Left ventricle myocardium inferior (tissue), 1 donor: Measurements from ENCODE around the gene SLAMF7. TPM values are rescaled to one million over a fixed set of nuclear protein-coding genes. Genes with fewer than 3 reads are reported as not detected.
A peak's percentile ranks its signal among the peaks of the same experiment; 100 is the strongest.

ENCODE experiments used
- DNase-seq: peaks from one replicate; pipeline ENCODE4 v3.0.0-alpha.2; 2020
- H3K27ac ChIP-seq: fragments of 200-600 bp; replicated peaks from 2 replicates; pipeline ENCODE4 v1.8.0; 2021
- H3K27me3 ChIP-seq: fragments of 200-600 bp; 2 replicates; pipeline ENCODE4 v1.8.0; 2021; ENCODE audit warnings: low read depth
- H3K36me3 ChIP-seq: fragments of 200-600 bp; 2 replicates; pipeline ENCODE4 v1.8.0; 2021
- H3K4me1 ChIP-seq: fragments of 200-600 bp; 2 replicates; pipeline ENCODE4 v1.8.0; 2021
- H3K4me3 ChIP-seq: fragments of 200-600 bp; 2 replicates; pipeline ENCODE4 v1.8.0; 2021; ENCODE audit warnings: mild to moderate bottlenecking, moderate library complexity
- H3K9me3 ChIP-seq: fragments of 200-600 bp; replicated peaks from 2 replicates; pipeline ENCODE4 v1.8.0; 2021
- CTCF ChIP-seq: fragments of 200-600 bp; IDR thresholded peaks from 2 replicates; pipeline ENCODE4 v1.8.0; 2021; ENCODE audit warnings: antibody characterized with exemption, mild to moderate bottlenecking, borderline replicate concordance
- intact Hi-C: fragments of 100-400 bp; cut with micrococcal nuclease; formaldehyde crosslinking; loops from one replicate; pipeline ENCODE4 v1.11.0; 2022
- total RNA-seq: library from RNA; stranded (reverse); fragmentation: NEBNext Ultra II Directional; extraction: Animal tissue kit (Norgen Biotek cat#: 25700); gene quantifications from one replicate; pipeline ENCODE4 v1.2.1, GENCODE V29; 2021
- donor health status: DM: no; HTN: yes; CAD: no; lungs with severe emphysema.

SLAMF7 gene
- total RNA-seq, 1 donor from 2014 or later: 0.36 TPM

GRCh38 chr1:160777486-160778089 lies 38.5 kb downstream of the SLAMF7 start:
- Histone ChIP-seq H3K27me3 (peaks cover 27% of the 10 kb centered on the region), H3K27ac (no peak overlapping the region), H3K9me3 (no peaks in the 10 kb centered on the region), H3K4me1 (no peaks in the 10 kb centered on the region), H3K36me3 (no peaks in the 10 kb centered on the region), H3K4me3 (no peak overlapping the region)
- DNase-seq: no peak
- peak; percentile 38 for TF ChIP-seq CTCF
- intact Hi-C loops: no loop called here

GRCh38 chr1:160778976-160779375 lies 39.9 kb downstream of the SLAMF7 start:
- Histone ChIP-seq H3K27ac (no peak overlapping the region), H3K4me1 (no peaks in the 10 kb centered on the region), H3K4me3 (no peak overlapping the region), H3K9me3 (no peaks in the 10 kb centered on the region), H3K36me3 (no peaks in the 10 kb centered on the region), H3K27me3 (peaks cover 21% of the 10 kb centered on the region)
- TF ChIP-seq CTCF: no peak
- intact Hi-C loops: no loop called here
- DNase-seq: no peak

DNA sequence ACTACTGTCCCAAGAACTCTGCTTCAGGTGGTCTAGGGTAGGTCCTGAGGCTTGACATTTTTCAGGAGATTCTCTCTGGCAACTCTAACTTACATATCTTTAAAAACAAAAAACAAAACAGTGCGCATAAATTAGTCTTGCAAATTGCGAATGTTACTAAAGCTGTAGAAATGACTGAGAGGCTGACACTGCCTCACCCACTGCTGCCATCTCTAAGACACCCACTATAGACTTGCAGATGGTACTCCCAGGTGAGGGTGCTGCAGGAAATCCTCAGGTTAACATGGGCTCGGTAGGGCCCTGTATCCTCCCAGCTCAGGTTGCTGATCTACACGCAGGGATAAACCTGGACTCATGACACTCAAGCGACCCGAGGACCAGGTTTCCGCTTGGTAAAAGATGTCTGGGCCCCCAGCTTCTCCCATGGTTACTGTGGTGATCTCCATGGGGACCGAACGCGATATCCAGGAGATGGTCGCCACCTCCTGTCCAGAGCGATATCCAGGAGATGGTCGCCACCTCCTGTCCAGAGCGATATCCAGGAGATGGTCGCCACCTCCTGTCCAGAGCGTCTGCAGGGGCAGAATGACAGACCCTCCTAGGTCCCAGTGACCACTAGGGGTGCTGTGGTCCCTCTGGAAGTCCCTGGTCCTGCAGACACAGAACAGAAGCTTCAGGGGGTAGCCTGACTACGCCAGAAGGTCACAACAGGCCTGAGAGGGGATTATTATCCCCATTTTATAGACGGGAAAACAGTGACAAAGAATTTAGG lies 40.8 kb downstream of the SLAMF7 start:
- intact Hi-C loops: no loop called here
- TF ChIP-seq CTCF: peak; percentile 27
- H3K36me3 ChIP-seq: no peaks in the 10 kb centered on the region
- H3K4me3 ChIP-seq: no peak overlapping the region
- DNase-seq: no peak
- no peaks in the 10 kb centered on the region for H3K9me3 ChIP-seq
- peaks cover 19% of the 10 kb centered on the region for H3K27me3 ChIP-seq
- H3K27ac ChIP-seq: no peak overlapping the region
- no peaks in the 10 kb centered on the region for H3K4me1 ChIP-seq

- Histone ChIP-seq H3K36me3 (no peaks in the 10 kb centered on the region), H3K4me3 (no peak overlapping the region), H3K4me1 (no peaks in the 10 kb centered on the region), H3K27me3 (peaks cover 13% of the 10 kb centered on the region), H3K9me3 (no peaks in the 10 kb centered on the region), H3K27ac (no peak overlapping the region)
- no peak for DNase-seq
- intact Hi-C loops: no loop called here
- no peak for TF ChIP-seq CTCF
Observed at GRCh38 chr1:160780398-160780755, 41.3 kb downstream of the SLAMF7 start.

DNA sequence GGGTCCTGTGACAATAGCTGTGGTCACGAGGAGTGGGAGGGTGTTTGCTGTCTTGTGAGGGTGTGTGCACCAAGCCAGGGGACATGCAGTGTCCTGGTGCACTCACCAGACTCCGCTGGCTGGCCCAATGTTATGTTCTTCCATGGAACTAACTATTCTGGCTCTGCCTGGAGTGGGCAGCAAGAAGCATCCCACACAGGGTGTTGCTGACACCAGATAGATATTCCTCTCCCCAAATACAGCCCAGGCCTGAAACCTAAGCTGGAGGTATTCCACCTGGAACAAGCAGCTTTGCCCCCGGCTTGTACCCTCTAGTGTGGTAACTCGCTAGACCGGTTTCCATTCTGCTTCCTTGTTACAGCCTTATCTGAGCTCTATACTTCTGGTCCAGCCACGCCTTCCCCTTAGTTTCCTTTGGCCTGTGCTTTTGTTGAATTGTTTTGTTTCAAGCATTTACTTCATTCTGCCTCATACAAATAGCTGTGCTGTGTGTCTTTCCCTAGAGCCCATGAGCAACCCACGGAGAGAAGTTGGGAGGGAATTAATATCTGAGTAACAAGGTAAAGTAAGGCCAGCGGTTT lies 42.2 kb downstream of the SLAMF7 start:
- H3K27me3 ChIP-seq: peaks cover 4% of the 10 kb centered on the region
- no peak for DNase-seq
- H3K36me3 ChIP-seq: no peaks in the 10 kb centered on the region
- H3K27ac ChIP-seq: no peak overlapping the region
- H3K4me1 ChIP-seq: no peaks in the 10 kb centered on the region
- no peaks in the 10 kb centered on the region for H3K9me3 ChIP-seq
- TF ChIP-seq CTCF: no peak
- no peak overlapping the region for H3K4me3 ChIP-seq
- intact Hi-C loops: no loop called here
